Measurements from ENCODE around the gene SS18L1.

Gene SS18L1

DNA sequence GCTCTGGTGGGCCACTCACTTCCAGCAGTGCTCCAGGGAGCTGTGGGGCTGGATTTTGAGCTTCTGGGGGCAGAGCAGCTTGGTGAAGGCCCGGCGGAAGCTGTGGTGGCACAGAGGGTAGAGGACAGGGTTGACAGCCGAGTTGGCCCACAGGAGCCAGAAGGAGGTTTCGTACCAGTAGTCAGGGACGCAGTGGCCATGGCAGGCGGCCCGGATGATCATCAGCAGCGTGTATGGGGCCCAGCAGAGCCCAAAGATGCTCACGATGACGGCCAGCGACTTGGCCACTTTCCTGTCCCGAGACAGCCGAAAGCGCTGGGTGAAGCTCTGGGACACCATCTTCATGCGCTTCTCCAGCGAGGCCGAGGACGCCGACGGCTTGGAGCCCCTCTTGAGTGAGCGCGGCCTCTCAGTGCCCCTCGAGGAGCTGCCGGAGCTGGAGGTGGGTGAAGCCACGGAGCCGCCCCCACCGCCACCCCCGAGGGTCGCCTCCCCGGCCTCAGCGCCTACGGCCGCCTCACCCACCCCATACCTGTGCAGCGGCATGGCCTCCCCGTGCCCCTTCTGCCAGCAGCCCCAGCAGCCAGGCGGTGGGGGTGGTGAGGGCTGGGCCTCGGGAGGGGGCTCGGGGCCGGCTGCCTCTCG, 72.5 kb downstream of the SS18L1 start:
- DNase-seq = no peak

DNA sequence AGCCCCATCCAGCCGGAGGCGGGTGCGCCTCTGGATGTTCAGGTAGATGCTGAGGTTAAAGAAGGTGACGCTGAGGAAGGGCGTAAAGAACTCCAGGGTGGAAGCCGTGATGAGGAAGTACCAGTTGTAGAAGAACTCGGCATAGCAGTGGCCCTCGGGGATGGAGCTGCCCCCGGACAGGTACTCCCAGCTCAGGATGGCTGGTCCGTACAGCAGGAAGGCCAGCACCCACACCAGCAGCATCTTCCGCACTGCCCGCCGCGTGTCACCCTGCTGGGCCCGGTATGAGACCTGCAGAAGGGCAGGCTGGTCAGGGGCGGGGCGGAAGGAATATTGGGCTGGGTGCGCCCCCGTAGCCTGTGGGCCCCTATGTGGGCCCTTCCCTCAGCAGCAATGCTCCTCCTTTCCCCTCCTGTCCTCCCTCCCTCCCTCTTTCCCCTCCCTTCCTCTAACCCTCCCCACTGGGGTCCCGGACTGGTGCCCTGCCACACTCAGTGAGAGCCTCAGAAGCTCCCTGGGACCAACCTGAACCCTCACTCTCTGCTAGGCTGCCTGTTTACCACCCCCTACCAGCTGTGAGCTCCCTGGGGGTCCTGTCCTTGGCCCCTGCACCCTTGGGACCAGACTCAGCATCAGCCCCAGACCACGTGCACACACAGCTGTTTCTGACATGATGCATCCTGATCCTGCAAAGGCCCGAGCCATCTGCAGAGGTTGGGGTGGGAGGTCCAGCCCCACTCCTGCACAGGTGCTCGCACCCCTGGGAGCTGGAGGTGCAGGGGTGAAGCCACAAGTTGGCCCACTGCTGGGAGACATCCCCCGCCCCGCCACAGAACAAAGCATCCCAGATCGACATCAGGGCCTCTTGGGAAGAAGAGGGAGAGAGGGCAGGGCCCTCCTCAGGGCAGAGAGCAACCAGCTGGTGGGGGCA, 73.3 kb downstream of the SS18L1 start:
- DNase-seq = no peak

- DNase-seq = no peak
Measured at GRCh38 chr20:62217913-62218773, 74.6 kb downstream of the SS18L1 start.

GRCh38 chr20:62219101-62219991, 75.8 kb downstream of the SS18L1 start:
- no peak for DNase-seq

GRCh38 chr20:62219992-62220665, 76.6 kb downstream of the SS18L1 start, which contains the start of gene HRH3:
HRH3 (minus strand) TSS chr20:62220278; CDS start chr20:62219970, 308 bp downstream.
- no peak for DNase-seq

GRCh38 chr20:62220666-62221568, 77.3 kb downstream of the SS18L1 start:
- DNase-seq = no peak

- no peak for DNase-seq
Measured at GRCh38 chr20:62222266-62222850, 78.8 kb downstream of the SS18L1 start.

GRCh38 chr20:62222972-62223371, 79.4 kb downstream of the SS18L1 start:
- DNase-seq = no peak

DNA sequence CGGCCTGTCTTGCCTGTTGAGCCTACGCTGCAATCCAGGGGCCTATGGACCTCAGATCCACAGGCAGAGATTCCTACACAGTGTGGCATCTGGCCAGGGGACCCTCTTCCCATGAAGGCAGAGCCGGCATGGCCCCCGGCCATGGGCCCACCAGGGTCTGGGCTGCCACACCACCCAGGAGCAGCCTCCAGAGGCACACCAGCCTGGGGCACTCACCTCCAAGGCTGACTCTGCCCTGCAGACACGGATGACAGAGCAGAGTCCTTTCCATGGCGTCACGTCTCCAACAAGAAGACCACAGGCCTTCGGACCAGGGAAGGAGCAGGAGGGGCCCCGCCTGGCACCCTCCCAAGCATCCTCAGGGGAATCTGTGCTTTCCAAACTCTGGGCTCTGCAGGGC, 80.0 kb downstream of the SS18L1 start:
- DNase-seq = no peak

- no peak for DNase-seq
Measured at GRCh38 chr20:62224113-62224855, 80.7 kb downstream of the SS18L1 start.

- no peak for DNase-seq
Measured at GRCh38 chr20:62225026-62225425, 81.5 kb downstream of the SS18L1 start.

DNA sequence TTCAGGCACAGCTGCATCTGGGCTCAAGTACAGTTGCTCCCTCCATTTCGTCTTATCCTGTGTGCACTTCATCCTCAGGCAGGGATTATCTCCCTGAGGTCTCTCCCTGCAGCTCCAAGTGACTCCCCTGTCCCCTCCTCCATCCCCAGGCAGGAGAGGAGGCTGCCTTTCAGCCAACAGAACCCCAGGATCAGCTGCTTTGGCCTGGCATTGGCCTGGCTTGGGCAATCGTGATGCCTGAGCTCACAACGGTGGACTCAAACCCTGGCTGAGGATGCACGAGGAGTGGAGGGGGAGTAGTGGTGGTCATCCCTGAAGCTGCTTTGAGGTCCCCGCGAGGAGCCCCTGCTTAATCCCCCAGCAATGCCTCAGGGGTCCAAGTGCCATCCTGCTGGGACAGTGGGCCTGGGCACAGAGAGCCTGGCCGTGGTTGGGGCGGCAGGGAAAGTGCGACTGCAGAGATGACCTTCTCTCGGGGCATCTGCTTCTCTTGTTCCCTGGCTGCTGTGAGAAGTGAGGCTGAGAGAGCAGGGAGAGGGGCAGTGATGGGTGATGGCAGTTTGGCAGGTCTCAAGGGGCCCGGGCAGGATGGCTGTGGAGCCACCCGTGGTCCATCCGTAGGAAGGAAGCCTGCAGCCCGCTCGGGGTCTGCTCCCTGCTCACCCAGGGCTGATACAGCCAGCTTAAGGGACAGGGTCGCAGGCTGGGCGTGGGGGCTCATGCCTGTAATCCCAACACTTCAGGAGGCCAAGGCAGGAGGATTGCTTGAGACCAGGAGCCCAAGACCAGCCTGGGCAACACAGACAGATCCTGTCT, 82.5 kb downstream of the SS18L1 start:
- DNase-seq = no peak

- DNase-seq = no peak
Measured at GRCh38 chr20:62226707-62227590, 83.4 kb downstream of the SS18L1 start.

GRCh38 chr20:62227591-62227976, 84.0 kb downstream of the SS18L1 start:
- no peak for DNase-seq

GRCh38 chr20:62227977-62228958, 84.7 kb downstream of the SS18L1 start:
- no peak for DNase-seq

GRCh38 chr20:62228982-62229545, 85.5 kb downstream of the SS18L1 start:
- DNase-seq = no peak
